ENCODE measurements around the gene DRD3.

The DRD3 gene
- 0 to 0.73 (median 0.40) reads per million in 4 experiments for total RNA-seq

- no peak for DNase-seq
Measured at GRCh38 chr3:114178770-114179368, at the start of gene DRD3. TSS of gene DRD3 (minus strand) at chr3:114179052. CDS start at chr3:114171992, 7,060 bp downstream.

DNA sequence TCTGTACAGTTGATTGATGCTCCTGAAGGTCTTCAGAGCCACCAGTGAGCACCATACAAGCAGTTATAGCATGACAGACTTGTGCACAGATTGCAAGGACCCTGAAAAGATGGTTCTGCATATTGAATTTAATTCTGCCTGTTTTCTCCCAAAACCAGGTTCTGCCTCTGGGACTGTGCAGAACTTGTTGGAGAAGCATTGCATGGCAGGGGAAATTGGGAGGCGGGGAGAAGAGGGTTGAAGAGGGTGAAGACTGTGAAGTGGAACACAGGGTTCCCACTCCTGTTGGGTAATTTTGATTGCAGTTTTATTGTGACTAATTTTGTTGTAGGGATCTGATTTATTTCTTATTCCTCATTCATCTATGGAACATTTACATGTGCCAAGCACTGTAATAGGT is 48.2 kb upstream of the DRD3 start:
- DNase-seq = no peak

DNA sequence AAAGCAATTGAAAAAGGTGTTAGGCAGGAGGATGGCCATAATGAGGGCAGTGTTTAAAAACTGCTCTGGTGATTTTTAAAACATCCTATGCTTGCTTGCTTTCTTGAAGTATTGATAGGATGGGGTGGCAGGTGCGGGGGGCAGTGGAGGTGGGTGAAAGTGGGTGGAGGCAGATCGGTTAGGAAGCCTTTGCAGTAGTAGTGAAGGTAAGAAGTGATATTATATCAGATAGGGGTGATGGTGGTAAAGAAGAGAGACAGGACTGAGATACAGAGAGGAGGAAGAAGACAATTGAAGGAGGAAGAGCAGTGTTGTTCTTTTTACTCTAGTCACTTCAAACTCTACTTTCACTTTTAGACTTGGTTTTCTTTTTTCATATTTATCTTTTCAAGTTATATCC is 47.5 kb upstream of the DRD3 start:
- DNase-seq = no peak

- no peak for DNase-seq
Measured at GRCh38 chr3:114223143-114223542, 44.3 kb upstream of the DRD3 start.

DNA sequence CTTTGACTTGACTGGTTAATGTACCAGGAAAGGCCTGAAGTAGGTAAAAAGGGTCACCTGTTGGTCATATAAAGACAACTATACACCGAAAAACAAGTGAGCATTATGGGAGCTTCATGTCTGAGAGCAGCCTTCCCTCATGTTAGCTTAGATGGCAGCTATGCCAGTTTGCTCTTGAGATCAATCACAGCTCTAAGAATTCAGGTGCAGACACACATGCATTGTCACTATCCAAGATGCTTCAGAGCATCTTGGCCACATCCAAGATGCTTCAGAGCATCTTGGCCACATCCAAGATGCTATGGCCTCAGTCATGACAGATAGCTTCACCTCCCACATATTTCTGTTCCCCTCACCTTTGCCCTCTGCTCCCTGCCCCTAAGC is 43.0 kb upstream of the DRD3 start:
- no peak for DNase-seq

DNA sequence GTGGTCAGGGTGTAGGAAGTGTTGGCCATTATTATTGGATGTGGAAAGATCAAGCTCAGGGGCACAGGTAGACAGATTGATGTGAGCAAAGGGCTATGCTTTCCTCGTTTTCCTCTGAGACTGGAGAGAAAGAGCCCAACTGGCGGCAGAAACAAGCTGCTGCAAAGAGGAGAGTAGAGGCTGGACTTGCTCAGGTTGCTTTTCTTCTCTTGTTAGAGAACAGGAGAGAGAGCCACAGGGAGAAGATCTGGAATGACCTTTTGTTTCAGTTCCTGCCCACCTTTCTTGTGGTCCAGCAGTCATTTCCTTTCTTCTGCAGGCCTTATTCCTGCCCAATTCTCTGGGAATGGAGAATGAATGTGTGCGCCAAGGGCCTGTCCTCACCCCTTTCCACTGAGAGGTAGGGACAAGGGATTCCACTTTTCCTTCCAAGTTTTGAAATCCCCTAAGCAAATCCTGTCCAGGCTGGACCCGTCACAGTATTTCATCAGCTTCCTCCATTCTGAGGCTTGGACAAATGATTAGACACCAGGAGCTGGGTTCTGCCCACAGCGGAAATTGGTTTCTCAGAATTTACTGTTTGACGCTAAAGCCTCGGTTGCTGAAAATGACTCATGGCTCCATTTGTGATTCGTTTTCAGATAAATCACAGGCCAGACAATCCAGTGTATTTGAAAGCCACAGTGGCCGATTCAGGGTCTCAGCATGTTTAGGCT is 42.5 kb upstream of the DRD3 start:
- DNase-seq = no peak

GRCh38 chr3:114219741-114220140 is 40.9 kb upstream of the DRD3 start:
- DNase-seq = no peak

DNA sequence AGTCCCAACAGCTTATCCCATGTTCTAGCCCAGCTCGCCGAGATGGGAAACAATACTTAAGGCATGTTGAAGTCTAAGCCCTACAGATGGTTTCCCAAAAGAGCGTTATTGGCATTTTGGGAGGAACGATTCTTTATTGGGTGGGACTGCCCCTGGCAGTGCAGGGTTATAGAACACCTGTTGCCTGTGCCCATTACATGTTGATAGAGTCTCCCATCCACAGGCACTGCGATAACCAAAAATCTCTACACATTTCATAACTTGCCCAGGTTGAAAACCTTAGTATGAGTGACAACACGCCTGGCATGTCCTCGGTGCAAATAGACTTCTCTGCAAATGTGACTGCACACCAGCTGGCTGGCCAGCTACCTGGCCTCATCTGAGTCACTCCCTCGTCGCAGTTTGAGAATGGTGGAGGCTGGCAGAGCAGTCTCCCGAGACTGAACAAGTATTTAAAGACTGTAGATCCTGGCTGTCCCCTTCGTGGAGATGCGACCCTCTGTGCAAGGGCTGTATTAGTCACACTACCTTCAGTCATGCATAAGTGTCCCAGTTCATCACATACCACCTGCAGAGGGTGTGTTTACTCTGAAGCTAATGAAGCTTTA is 39.8 kb upstream of the DRD3 start:
- DNase-seq = no peak

DNA sequence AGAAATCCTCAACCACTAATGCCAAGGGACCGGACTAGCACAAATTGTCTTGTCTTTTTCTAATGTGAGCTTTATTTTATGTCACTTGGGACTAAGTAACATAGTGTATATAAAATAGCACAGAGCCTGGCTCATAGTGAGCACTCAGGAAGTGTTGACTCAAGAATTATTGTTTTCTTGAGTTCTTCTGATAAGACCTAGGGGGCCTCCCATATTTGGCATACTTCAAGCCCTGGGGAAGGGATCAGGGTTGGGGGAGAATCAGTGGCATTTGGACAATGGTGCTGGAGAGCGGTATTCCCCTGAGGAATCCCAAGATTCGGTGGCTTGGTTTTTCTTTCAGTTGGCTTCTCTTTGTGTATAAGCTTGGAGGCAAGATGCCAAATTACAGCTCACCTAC is 39.2 kb upstream of the DRD3 start:
- DNase-seq = no peak

DNA sequence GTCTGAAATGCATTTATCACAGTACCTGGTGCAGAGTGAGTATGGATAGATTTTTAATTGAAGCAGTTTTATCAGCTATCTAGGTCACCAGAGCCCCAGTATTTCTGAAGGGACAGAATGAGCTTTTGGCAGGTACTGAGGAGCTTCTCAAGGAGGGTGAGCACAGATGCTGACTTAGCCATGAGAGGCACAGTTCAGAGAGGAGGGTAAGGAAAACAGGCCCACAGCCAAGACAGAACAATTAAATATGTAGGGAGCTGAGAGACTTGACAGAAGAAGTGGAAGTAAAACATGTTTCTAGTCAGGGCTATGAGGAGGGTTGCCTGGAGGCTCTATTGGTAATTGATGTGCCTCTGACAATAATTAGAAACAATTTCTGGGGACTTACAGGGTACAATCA is 38.4 kb upstream of the DRD3 start:
- no peak for DNase-seq

GRCh38 chr3:114216186-114216970 is 37.5 kb upstream of the DRD3 start:
- no peak for DNase-seq

GRCh38 chr3:114214542-114215341 is 35.9 kb upstream of the DRD3 start:
- DNase-seq = no peak

DNA sequence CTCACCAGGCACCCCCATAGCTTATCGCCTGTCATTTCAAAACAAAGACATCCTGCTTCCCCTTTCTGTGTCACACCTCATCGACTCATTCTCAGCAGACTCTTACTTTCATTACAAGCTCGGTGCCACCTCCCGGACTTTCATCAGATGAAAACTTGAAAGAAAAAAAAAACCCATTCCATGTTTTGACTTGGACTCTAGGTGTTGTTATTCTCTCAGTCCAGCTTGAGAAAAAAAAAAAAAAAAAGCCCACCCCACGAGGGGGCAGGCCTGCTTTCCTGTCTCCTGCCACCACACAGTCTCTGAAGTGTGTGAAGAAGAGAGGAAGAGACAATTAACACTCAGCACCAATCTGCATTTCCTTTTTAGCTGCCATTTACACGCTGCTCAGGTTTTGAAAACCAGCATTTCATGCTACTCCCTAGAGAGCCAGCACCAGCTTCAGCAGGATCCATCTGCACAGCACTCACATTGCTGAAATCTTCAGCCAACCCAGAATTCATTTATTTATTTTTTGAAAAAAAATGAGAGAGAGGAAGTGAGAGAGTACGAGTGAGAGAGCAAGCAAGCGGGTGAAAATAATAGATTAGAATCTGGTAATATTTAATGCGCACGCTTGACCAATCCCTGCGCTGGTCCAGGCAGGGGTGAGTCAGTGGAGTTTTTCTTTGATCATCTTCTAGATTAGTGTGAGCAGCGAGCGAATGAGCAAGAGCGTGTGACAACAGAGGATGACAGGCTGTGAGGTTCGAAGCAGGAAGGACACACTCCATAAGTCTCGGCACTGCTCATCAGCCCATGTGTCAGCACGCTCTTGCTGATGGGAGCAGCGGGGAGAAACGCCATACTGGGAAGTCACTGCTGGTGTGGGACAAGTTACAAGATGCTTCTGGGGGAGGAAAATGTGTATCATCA is 35.0 kb upstream of the DRD3 start:
- DNase-seq = peak; percentile 33

DNA sequence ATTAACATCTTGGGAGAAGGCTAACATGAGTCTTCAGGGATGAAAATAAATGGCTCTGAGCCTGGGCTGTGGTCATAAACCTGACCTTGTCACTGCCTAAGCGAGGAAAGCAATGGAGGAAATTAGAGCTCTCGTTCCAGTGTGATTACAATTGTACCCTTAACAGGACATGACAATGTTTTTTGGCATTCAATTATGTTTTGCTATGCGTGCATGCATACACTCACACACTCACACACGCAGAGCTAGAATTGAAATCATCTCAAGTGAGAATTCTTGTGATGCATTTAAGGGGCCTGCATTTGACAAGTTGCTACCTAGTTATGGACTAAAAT is 34.4 kb upstream of the DRD3 start:
- no peak for DNase-seq

DNA sequence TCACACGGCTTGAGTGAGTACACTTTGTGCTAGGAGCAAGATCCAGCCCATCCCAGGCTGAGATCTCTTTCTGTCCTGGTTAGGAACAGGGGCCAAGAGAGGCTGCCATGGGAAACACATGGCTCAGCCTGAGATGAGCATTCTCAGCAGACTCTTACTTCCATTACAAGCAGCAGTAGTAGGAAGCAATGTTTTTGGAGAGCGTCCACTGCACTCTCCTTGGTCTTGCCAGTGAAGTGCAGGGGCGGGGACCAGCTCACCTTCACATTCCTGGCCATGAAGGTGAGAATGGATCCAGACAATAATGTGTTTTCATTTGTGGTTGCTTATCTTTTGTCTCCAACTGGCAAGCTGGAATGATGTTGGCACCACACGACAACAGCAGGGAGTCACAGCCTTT is 33.8 kb upstream of the DRD3 start:
- no peak for DNase-seq

GRCh38 chr3:114207768-114208167 is 28.9 kb upstream of the DRD3 start:
- no peak for DNase-seq

- DNase-seq = no peak
Measured at GRCh38 chr3:114206342-114206741, 27.5 kb upstream of the DRD3 start.

- no peak for DNase-seq
Measured at GRCh38 chr3:114205541-114205940, 26.7 kb upstream of the DRD3 start.

DNA sequence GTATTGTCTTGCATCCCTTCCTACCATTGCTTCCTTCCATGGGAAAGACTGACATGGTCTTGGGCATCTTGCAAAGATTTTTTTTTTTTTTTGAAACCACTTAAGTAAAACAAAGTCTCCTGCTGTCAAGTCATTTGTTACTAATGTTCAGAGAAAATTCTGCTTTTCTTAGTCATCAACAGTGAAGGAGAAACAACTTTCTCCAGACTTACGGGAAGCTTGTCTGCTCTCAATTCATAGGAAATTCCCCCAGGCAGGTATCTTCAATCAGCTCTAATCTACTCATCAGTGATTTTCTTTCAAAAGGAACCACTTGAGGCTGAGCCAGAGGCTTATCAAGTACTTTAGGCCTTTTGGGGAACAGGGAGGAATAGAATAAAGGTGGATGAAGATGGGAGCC is 15.9 kb upstream of the DRD3 start:
- no peak for DNase-seq

DNA sequence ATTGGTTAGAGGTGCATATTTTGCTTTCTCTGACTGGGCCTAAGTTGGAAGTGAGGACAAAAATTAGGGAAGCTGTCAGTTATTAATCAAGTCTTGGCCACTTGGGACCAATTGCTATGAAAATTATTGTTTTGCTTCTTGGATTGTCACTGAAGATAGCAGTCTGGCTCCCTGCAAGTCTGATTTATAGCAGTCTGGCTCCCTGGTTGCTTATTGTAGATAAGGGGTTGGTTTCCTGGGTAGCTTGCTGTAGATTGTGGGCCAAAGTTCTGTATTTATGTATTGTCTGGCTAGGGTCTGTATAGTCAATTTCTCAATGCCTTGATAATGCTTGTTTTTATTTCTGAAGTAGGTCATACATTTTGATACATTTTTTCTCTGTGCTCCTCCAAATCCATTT is 13.3 kb upstream of the DRD3 start:
- no peak for DNase-seq

- no peak for DNase-seq
Measured at GRCh38 chr3:114186501-114186900, 7.6 kb upstream of the DRD3 start.

DNA sequence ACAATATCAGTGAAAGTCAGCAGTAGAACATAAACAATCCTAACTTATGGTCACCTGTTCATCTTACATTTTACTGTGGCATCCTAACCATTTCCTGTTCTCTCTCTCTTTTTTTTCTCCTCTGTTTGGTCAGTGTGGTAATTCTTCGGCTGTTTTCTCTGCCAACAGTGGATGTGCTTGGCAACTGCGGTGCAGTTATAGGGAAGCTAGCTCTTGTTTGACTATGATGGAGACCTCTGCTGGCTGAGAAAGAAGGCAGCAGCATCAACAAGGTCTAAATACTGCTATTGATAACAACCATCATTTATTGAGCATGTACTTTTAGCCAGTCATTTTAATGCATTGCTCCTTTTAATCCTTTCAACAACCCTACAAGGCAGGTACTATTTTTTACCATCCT is 723 bp upstream of the DRD3 start:
- no peak for DNase-seq
